Stimulated activated naive CD8-positive, alpha-beta T cell treated with anti-CD3 and anti-CD28 coated beads, Interleukin-15, Interleukin-2, amounts not matched to agents 100 U/mL and 50 U/mL, for 24 hours (primary cell): Measurements from ENCODE around the gene GRK1.

Experiments used
- ATAC-seq: fragments of 150-1000 bp; cut with Tn5 transposase; one replicate; pipeline ENCODE4 v1.10.0; 2021
- DNase-seq: peaks from one replicate; pipeline ENCODE4 v3.0.0; 2021

Gene GRK1

DNA sequence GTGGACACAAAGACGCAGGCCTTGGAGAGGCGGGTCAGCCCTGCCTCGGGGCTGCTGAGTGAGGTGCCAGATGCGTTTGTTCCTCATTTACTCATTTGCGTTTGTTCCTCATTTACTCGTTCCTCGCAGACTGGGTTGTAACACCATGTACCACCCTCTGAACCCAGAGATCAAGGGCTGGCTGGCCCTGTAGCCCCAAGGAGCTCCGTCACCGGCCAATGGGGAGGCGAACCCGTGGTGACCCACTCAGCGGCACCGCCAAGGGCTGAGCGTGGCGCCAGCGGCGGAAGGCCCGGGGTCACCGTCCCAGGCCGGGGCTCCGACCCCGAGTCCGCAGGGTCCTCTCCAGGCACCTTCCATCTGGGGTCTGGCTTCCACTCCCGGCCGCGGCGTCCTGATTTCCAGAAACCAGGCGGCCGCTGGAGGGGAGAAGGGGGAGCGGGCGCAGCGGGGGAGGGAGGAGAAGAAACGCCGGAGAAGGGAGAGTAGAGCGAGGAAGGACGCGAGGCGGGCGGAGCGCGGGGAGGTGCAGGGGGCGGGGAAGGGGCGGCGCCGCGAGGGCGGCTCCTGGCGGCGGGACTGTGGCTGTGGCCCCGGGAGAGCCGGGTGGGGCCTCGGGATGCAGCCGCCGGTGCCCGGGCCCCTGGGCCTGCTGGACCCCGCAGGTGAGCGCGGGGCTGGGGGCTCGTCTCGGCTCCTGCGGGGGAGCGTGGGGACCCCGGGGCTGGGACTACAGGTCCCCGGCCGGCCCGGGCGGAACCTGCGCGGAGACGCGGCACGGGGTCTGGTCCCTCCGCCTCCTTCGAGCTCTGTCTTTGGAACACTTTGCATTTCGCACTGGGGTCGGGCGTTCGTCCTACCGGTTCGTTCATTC is 91.9 kb downstream of the GRK1 start, which contains the start of gene TMEM255B:
Gene TMEM255B, plus strand, starts transcription at position 576 of the 874 bp plus-strand sequence. Its CDS starts 44 bp downstream, at position 620.
- ATAC-seq (peak; percentile 92), DNase-seq (peak; percentile 85)

- DNase-seq, result no peak
- ATAC-seq, result no peak
Measured at GRCh38 chr13:113759525-113760137, 92.6 kb downstream of the GRK1 start.

DNA sequence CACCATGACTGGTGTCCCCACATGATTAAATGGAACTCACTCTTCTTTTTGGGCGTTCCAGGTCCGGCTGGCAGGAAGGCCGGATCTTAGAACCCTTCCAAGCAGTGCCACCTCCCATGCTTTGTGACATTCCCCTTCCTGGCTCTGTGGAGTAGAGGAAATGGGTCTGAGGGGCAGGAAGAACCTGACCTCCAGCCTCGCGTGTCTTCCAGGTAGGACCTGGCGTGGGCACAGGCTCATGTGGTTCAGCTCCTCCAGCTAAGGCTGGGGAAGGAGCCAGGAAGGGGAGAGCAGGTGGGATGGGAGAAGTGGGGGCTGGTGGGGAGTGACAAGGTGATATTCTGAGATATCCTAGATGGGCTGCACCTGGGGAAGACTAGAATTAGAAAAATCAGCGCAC is 94.1 kb downstream of the GRK1 start:
- DNase-seq (no peak), ATAC-seq (no peak)

GRCh38 chr13:113762075-113762474 is 95.1 kb downstream of the GRK1 start:
- ATAC-seq (no peak), DNase-seq (no peak)

DNA sequence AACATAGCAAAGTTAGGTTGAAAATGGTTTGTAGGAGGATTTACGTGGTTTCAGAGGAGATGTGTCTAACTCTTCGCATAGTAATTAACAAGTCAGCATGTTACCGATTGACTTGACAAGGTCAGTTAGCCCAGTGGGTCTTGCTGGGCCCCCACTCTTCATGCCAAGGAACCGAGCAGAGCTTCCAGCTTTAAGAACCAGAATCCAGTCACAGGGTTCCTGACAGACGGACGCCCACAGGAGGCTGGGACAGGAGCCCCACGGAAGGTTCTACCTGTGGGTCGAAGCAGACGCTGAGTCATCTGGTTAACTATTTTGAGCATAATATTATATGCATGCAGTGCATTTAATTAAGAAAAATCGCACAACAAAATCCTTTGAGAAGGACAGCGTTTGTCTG is 95.5 kb downstream of the GRK1 start:
- no peak for DNase-seq
- no peak for ATAC-seq

DNA sequence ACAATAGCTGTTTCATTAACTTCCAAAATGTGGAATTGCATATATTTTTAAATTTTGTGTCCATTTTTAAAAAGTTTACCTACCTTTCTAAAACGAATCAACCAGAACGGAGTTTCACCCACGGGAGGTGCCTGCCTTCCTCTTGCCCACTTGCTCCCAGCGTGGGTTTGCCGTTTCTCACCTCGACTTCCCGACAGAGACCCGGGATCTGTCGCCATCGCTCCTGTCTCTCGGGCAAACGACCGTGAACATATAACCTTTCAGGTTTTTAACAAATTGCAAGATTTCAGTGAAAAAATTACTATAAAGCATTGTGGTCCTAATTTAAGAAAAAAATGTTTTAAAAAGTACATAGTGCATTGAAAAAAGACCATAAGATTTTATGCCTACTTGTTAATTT is 96.2 kb downstream of the GRK1 start:
- ATAC-seq (no peak), DNase-seq (no peak)

DNA sequence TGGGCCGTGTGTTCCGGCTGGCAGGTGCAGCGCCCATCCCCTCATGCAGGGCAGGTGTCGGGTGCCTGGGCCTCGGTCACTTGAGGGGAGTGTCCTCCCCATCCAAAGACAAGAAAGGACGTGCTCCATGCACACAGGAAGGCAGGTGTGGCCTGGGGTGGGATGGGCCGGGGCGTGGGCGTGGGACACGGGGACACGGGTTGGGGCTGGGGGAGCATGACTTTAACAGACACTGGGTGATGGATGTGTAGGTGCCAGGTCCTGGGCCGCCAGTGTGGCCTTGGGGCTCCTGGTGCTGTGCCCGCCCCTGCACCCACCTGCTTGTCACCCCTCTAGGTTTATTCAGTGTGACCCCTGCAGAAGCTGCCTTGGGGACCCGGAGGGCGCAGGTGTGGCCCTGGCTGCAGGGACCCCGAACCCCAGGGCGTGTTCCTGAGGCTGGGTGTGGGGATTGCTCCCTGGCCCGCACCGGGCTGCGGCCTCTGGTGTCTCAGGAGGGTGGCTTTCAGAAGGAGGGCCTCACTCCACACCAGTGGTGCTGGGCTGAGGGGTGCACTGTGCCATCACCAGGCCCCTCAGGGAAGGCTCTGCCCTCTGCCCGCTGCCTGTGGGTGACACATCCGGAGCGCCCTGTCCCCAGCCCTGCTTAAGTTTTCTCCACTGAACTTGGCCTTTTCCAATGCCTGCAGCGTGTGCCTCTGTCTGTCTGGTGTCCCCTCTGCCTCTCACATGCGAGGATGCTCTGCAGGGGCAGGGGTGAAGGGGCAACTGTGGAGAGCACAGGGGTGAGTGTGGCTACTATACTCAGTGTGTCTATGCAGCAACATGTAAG is 97.2 kb downstream of the GRK1 start:
- DNase-seq, result no peak
- no peak for ATAC-seq

- DNase-seq, result no peak
- no peak for ATAC-seq
Measured at GRCh38 chr13:113764793-113765563, 98.0 kb downstream of the GRK1 start.

GRCh38 chr13:113765564-113765910 is 98.5 kb downstream of the GRK1 start:
- no peak for DNase-seq
- ATAC-seq, result no peak

GRCh38 chr13:113766035-113766800 is 99.2 kb downstream of the GRK1 start:
- ATAC-seq (no peak), DNase-seq (no peak)

DNA sequence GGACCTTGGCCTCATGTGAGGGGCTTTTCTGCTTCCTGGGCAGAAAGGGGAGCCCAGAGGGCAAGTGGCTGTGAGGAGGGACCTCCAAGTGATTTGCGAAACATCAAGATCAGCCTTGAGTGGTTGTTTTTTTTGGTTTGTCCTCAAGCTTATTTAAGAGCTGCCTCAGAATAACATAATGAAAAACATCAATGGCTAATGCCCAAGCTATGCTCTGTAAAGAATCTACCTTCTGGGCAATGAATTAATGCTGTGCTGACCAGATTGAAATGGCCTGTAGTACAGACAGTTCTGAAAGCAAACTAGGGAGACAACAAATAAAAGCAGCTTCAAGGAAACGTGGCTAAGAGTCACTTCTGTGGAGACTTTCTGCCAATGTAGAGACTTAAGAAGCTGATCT is 100.3 kb downstream of the GRK1 start:
- ATAC-seq, result no peak
- DNase-seq, result no peak

DNA sequence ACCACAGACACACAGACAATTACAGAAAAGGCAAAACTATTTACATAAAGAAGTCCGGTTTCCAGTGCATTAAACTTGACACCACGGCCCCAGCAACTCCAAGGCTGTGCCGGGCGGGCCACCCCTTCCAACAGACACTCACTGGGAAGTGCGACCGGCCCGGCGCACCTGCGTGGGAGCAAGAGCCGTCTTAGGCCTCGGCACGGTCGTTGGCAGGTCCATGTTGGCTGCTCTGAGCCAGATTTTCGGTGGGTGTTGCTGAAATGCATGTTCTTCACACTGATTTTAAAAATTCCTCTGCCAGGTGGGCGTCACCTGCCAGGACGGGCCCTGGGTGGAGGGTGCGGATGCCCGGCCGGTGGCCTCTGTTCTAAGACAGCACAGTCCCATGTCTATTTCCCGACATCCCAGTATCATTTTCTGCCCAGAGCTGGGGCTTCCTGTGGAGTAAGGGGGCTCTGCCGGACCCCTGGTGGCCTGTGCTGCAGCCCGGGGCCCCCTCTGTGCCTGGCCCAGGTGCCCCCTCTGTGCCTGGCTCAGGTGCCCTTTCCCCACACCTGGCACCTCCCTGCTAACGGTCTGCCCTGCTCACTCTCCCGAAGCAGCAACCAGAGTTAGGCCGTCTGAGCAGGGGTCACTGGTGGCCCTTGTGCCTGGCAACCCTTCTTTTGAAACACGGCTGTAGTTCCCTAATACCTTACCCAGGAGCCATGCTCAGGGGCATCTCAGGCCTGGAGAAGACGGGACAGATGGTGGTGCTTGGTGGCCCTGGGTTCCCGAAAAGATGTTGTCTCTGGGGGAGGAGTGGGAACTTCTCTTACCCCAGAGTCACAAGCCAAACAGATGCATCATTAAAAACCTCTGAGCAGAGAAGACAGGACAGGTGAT is 101.2 kb downstream of the GRK1 start:
- ATAC-seq, result no peak
- DNase-seq, result no peak

GRCh38 chr13:113769106-113769505 is 102.1 kb downstream of the GRK1 start:
- ATAC-seq, result no peak
- no peak for DNase-seq

GRCh38 chr13:113769881-113770280 is 102.9 kb downstream of the GRK1 start:
- DNase-seq (no peak), ATAC-seq (no peak)

GRCh38 chr13:113770441-113770840 is 103.4 kb downstream of the GRK1 start:
- DNase-seq (no peak), ATAC-seq (no peak)

GRCh38 chr13:113770937-113771336 is 103.9 kb downstream of the GRK1 start:
- no peak for ATAC-seq

GRCh38 chr13:113771709-113772331 is 104.8 kb downstream of the GRK1 start:
- ATAC-seq, result peak; percentile 48

More at GRCh38 chr13:113770937-113771336, 103.9 kb downstream of the GRK1 start:
- DNase-seq, result no peak

DNA sequence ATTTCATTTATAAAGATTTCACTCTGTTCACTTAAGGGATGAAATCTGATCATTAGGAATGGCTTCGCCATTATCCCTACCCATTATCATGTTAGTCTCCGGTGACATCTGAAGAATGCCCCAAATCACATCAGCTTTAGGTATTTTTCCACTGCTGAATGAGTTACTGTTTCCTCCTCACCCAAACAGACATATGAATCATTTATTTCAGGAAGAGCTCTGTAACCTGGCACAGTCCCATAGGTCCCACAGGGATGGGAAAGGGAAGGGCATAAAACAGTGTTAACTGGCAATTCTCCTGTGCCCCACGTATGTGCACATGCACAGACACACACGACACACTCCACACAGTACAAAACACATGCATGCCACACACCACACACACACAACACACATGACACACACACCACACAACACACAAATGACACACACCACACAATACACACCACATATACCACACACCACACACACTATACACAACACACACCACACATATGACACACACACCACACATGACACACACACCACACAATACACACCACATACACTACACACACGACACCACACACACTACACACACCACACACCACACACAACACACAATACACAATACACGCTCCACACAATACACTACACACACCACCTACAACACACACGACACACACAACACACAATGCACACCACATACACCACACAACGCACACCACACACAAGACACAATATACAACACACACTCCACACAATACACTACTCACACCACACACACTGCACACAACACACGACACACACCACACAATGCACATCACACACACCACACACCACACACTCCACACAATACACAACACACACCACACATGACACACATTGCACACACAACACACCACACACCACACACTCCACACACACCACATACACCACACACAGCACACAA is 107.4 kb downstream of the GRK1 start:
- ATAC-seq, result no peak
- no peak for DNase-seq

More at GRCh38 chr13:113771709-113772331, 104.8 kb downstream of the GRK1 start:
- no peak for DNase-seq
